GM06990 (cell line): Measurements from ENCODE around the gene KCND2.

Experiments
- DNase-seq: peaks from one replicate; pipeline ENCODE4 v3.0.0-alpha.2; 2011; ENCODE audit not compliant: insufficient read length; ENCODE audit errors: extremely low read depth
- H3K27me3 ChIP-seq: replicated peaks from 2 replicates; pipeline ENCODE4 v1.6.0; 2011; ENCODE audit warnings: low read length; ENCODE audit not compliant: control insufficient read depth, insufficient read depth
- H3K36me3 ChIP-seq: 2 replicates; pipeline ENCODE4 v1.5.1; 2011; ENCODE audit warnings: low read length; ENCODE audit not compliant: control insufficient read depth, insufficient read depth
- H3K4me3 ChIP-seq: replicated peaks from 2 replicates; pipeline ENCODE4 v1.5.1; 2011; ENCODE audit warnings: low read depth, mild to moderate bottlenecking, control low read depth, low read length
- CTCF ChIP-seq: IDR thresholded peaks from 2 replicates; pipeline ENCODE4 v1.5.1; 2011; ENCODE audit warnings: low read length, control low read depth, mild to moderate bottlenecking, inconsistent platforms; ENCODE audit not compliant: insufficient read depth, poor library complexity, severe bottlenecking

KCND2 gene

GRCh38 chr7:120792861-120793130 lies 519.8 kb downstream of the KCND2 start:
- Histone ChIP-seq H3K36me3 (no peaks in the 10 kb centered on the region; the same call in none of the 2 replicates), H3K27me3 (no peaks in the 10 kb centered on the region), H3K4me3 (no peak overlapping the region)
- TF ChIP-seq CTCF = no peak
- no peak for DNase-seq

GRCh38 chr7:120793213-120793936 lies 520.4 kb downstream of the KCND2 start:
- no peaks in the 10 kb centered on the region; the same call in 1 of the 2 replicates for H3K36me3 ChIP-seq
- TF ChIP-seq CTCF = no peak
- no peak for DNase-seq
- no peaks in the 10 kb centered on the region for H3K27me3 ChIP-seq
- no peak overlapping the region for H3K4me3 ChIP-seq

- Histone ChIP-seq H3K4me3 (no peak overlapping the region), H3K27me3 (no peaks in the 10 kb centered on the region), H3K36me3 (no peaks in the 10 kb centered on the region)
- DNase-seq = no peak
- TF ChIP-seq CTCF = no peak
Measured at GRCh38 chr7:120794106-120794729, 521.2 kb downstream of the KCND2 start.

GRCh38 chr7:120797026-120797645 lies 524.2 kb downstream of the KCND2 start:
- no peak for TF ChIP-seq CTCF
- Histone ChIP-seq H3K27me3 (no peaks in the 10 kb centered on the region), H3K36me3 (peaks cover 2% of the 10 kb centered on the region), H3K4me3 (no peak overlapping the region)
- DNase-seq = no peak

- no peak for DNase-seq
- H3K36me3 ChIP-seq = peaks cover 2% of the 10 kb centered on the region
- TF ChIP-seq CTCF = no peak
Measured at GRCh38 chr7:120799147-120799546, 526.2 kb downstream of the KCND2 start.

More at GRCh38 chr7:120799147-120799546, 526.2 kb downstream of the KCND2 start:
- H3K27me3 ChIP-seq = no peaks in the 10 kb centered on the region
- no peak overlapping the region for H3K4me3 ChIP-seq
